GM21619 (cell line): ENCODE results near the gene RBM44.

Source experiments
- ATAC-seq: cut with Tn5 transposase; IDR thresholded peaks from one replicate; pipeline ENCODE4 v1.9.1; 2021; ENCODE audit not compliant: unreplicated experiment

RBM44 gene

DNA sequence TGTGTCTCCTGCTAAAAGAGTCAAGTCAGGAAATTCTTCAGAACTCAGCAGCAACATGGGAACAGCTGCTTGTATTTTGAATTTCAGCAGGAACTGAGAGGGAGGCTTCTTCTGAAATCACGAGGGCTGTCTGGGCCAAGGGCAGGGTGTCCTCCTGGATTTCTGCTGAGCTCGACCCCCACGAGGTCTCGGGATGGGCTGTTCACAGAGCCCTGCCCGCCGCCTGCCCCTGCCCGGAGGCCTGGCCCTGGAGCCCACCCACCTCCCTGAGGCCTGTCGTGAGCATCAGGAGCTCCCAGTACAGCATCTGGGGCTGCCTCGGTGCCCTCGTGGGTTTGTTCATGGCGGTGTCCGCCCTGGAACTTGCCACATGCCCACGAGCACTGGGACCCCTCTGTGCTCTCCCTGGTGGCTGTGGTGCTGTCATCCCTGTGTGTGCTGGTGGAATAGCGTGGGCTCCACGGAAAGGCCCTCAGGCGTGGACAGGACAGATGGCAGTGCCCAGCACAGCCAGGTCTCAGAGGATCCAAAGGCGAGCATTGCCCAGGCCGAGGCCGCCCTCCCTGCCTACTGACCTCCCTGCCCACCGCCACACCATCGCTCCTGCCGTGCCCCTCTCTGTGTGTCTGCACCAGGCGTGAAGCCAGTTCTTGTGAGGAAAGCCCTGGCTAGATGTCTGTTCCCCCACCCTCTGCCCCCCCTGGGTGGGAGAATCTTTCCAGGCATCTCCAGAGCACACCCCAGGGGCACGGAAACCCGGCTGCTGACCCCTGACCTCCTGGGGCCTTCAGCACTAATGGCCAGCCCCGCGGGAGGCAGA, 86.7 kb downstream of the RBM44 start:
- ATAC-seq, result no peak

DNA sequence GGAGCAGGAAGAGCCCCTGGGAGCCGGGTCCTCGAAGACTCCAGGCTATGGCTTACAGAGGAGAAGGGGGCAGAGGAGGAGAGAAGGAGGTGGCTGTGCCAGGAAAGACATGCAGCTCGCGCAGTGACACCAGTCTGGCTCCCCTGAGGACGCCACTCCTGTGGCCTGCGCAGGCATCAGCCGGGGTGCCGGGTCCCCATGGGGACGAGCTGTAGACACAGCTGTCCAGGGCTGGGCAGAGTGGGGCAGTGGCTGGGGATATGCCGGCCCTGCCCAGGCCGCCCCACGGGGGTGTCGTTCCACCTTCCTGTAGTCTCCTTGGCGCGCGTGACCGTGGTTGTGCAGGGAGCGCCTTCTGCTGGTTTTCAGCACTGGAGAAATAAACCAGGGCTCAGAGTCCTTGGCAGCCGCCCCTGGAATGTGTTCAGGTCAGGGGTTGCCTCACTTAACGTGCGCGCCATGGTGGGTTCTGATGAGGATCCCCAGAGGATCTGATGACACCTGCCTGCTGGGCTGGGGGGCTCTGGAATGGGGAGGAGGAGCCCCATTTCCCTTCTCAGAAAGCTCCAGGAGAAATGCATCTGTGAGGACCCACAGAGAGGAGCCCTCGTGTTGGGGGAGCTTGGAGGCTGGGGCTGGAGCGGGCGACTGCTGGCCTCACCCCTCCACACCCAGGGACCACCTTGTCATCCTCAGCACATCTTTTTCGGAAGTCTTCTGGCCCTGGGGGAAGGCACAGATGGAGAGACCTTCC, 87.5 kb downstream of the RBM44 start:
- ATAC-seq, result no peak

DNA sequence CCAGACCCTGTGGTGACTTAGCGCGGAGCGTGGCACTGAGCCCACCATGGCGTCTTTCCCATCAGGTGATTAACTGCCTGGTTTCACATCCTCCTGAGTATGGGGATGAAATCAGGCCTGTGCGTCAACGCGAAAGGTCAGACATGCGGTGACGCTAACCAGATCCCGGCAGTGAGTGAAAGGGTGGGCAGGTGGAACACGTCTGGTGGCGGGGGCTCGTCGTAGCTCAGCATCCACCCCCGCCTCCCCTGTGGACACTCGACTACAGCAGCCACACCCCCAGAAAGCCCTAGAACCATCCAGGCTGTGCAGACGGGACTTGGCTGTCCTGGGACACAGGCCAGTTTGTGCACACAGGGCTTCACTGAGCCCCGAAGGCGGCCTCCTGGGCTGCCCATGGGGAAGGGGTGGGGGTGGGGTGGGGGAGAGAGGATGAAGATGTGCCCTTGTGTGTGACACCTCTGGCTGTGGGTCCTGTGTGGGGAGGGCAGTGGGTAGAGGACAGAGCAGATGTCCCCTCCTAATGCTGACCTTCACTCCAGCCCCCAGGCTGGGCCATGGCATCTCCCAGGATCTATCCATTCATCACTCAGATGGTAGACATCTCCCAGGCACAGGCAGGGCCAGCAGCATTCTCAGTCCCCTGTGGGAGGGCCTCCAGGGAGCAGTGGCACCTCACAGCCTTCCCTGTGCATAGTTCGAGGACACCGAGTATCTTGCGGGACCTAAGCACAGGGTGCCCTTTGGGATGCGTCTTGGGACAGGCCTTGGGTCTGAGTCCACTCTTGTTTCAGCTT, 88.3 kb downstream of the RBM44 start:
- ATAC-seq, result no peak

DNA sequence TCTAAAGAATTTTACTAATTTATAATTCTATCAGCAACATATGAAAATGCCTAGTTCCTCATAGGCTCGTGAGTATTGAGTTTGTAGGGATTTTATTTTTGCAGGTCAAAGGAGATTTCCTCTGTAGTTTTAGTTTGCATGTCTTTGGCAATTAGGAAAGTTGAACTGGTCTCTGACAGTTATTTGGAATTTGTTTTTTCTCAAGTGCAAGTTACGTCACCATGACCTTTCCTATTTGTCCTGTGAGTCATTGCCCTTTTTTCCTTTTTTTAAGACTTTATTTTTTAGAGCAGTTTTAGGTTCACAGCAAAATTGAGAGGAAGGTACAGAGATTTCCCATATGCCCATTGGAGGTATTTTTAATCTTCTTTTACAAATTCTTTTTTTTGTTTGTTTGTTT, 89.8 kb downstream of the RBM44 start:
- no peak for ATAC-seq

DNA sequence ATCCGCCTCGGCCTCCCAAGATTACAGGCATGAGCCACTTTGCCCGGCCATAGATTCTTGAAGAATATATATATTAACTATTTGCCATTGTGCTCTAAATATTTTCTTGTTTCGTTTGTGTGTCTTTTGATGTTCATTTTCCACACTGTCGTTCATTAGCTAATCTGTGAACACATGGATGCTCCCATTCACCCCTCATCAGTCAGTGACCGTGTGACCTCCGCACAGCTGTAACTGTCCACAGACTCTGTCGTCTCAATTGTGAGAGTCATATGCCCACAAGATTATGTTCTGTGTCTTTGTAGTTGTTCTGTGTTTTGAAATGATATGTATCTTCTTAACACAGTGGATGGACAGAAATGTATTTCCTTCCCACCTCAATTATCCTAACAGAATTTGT, 90.4 kb downstream of the RBM44 start:
- no peak for ATAC-seq

DNA sequence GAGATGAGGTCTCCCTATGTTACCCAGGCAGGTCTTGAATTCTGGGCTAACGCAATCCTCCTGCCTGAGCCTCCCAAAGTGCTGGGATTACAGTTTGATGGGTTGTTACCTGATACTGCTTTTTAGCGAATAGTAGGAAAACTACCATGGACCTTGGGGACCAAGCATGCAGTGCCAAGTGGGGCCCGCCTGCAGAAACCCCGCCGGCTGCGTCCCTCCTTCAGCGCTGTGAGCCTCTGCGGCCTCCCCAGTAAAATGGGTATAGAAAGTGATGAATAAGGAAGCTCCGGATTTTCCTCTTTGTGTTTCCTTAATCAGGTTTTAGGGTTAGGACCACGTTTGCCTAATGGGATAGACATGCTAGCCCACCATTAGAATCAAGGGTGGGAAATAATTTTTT, 91.2 kb downstream of the RBM44 start:
- ATAC-seq, result no peak
